NCI-H2107 treated with DMSO at 0.1 percent for 48 hours (cell line): Measurements from ENCODE around the gene TICAM1.
A peak's percentile ranks its signal among the peaks of the same experiment; 100 is the strongest.
"Not testable (repeated sequence)": the region's sequence is repeated elsewhere in the genome, so short reads cannot be mapped to it uniquely, and the experiment has no call there.

Experiments used
- DNase-seq: peaks from one replicate; lab custom pipeline; 2025; ENCODE audit not compliant: unreplicated experiment; lab: John Stamatoyannopoulos, UW

Gene TICAM1

GRCh38 chr19:4806384-4806783 is 25.1 kb downstream of the TICAM1 start:
- DNase-seq, result no peak

GRCh38 chr19:4805140-4805539 is 26.4 kb downstream of the TICAM1 start:
- not testable (repeated sequence) for DNase-seq

- DNase-seq, result no peak
These were observed 27.5 kb downstream of the TICAM1 start for GRCh38 chr19:4803736-4804695.

- DNase-seq, result no peak
These were observed 28.8 kb downstream of the TICAM1 start for GRCh38 chr19:4802711-4803110.

GRCh38 chr19:4801085-4801619 is 30.4 kb downstream of the TICAM1 start:
- DNase-seq, result no peak

- DNase-seq, result no peak
These were observed 30.9 kb downstream of the TICAM1 start for GRCh38 chr19:4800591-4801081.

GRCh38 chr19:4795400-4795799 is 36.1 kb downstream of the TICAM1 start:
- DNase-seq, result no peak

GRCh38 chr19:4794971-4795370 is 36.5 kb downstream of the TICAM1 start:
- no peak for DNase-seq

- not testable (repeated sequence) for DNase-seq
These were observed 38.2 kb downstream of the TICAM1 start for GRCh38 chr19:4793278-4793677.

GRCh38 chr19:4792866-4793195 is 38.7 kb downstream of the TICAM1 start:
- not testable (repeated sequence) for DNase-seq

- not testable (repeated sequence) for DNase-seq
These were observed 39.3 kb downstream of the TICAM1 start for GRCh38 chr19:4792019-4792865.

GRCh38 chr19:4791183-4792018 is 40.1 kb downstream of the TICAM1 start, which contains the start of gene FEM1A:
TSS of gene FEM1A (plus strand) at chr19:4791734. CDS start at chr19:4791855, 121 bp downstream.
- peak; percentile 99 for DNase-seq

- not testable (repeated sequence) for DNase-seq
These were observed 45.0 kb downstream of the TICAM1 start for GRCh38 chr19:4786412-4787016.

GRCh38 chr19:4781801-4782200 is 49.7 kb downstream of the TICAM1 start:
- DNase-seq, result no peak

- DNase-seq, result no peak
These were observed 50.7 kb downstream of the TICAM1 start for GRCh38 chr19:4780860-4781259.

- not testable (repeated sequence) for DNase-seq
These were observed 53.4 kb downstream of the TICAM1 start for GRCh38 chr19:4778124-4778523.

GRCh38 chr19:4776436-4777211 is 54.9 kb downstream of the TICAM1 start:
- no peak for DNase-seq

- no peak for DNase-seq
These were observed 55.8 kb downstream of the TICAM1 start for GRCh38 chr19:4775627-4776152.

- DNase-seq, result no peak
These were observed 57.4 kb downstream of the TICAM1 start for GRCh38 chr19:4774136-4774535.
